Stimulated activated CD4-positive, alpha-beta T cell treated with anti-CD3 and anti-CD28 coated beads, TNF-alpha, amount 100 ng/mL, for 1 hour (primary cell): ENCODE results near the gene RLF.

Source experiments
- DNase-seq, 3 donors: peaks; one replicate each; pipeline ENCODE4 v3.0.0-alpha.2; 2020; ENCODE audit warnings: low read depth in 3 of 3, low spot score in 1 of 3

The RLF gene

GRCh38 chr1:40272653-40273213 lies 111.5 kb downstream of the RLF start:
- no peak for DNase-seq

- no peak for DNase-seq
Observed at GRCh38 chr1:40273547-40274166, 112.5 kb downstream of the RLF start.

DNA sequence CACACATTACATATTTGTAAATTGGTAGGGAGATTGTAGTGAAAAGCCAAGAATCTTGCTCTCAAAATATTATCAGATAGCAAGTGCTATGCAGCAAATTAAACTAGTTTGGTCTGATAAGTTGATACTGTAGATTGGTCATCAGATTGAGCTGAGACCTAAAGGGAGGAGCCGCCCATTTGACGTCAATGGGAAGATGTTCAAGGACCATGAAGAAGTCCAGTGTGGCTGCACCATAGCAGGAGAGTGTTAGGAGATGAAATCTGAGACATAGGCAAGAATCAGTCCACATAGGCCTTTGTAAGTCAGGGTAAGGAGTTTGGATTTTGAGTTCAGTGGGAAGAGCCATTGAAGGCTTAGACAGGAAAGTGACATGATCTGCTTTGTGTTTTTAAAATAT lies 113.1 kb downstream of the RLF start:
- DNase-seq, result no peak

GRCh38 chr1:40276122-40276521 lies 114.9 kb downstream of the RLF start:
- DNase-seq, result no peak

DNA sequence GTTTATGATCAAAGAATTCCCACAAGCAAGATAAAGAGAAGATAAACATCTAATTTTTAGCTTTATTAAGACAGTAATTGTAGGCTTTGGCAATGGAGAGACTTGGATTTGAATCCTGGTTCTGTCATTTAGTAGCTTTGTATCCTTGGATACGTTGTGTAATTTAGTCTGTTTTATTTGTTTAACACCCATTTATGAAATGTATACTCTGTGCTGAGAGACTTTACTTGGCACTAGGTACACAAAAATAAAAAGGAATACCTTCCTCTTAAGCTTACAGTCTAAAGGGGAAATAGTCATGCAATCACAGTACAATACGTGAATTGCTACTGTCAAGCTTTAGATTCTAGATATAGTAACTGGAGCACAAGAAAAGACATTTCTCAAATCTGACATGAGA lies 120.7 kb downstream of the RLF start:
- no peak for DNase-seq
